IPS-18c (cell line): Measurements from ENCODE around the gene ZDHHC14.

ENCODE experiments used
- H3K4me3 ChIP-seq: 2 replicates; pipeline ENCODE4 v1.7.0; 2013; ENCODE audit warnings: low read depth, mild to moderate bottlenecking, low read length, moderate library complexity; ENCODE audit not compliant: insufficient read depth
- H3K9me3 ChIP-seq: one replicate; pipeline ENCODE4 v1.6.1; 2013; ENCODE audit warnings: mild to moderate bottlenecking, low read length, moderate library complexity; ENCODE audit not compliant: control insufficient read depth, insufficient read depth

The ZDHHC14 gene

GRCh38 chr6:157650261-157650640 lies 269.3 kb downstream of the ZDHHC14 start:
- Histone ChIP-seq H3K4me3 (no peak overlapping the region), H3K9me3 (peaks cover 5% of the 10 kb centered on the region)

GRCh38 chr6:157650801-157651200 lies 269.8 kb downstream of the ZDHHC14 start:
- no peak overlapping the region for H3K4me3 ChIP-seq
- peaks cover 5% of the 10 kb centered on the region for H3K9me3 ChIP-seq

- H3K4me3 ChIP-seq, result no peak overlapping the region
Measured at GRCh38 chr6:157651731-157652490, 270.9 kb downstream of the ZDHHC14 start.

GRCh38 chr6:157652601-157653363 lies 271.8 kb downstream of the ZDHHC14 start:
- Histone ChIP-seq H3K4me3 (no peak overlapping the region), H3K9me3 (peaks cover 2% of the 10 kb centered on the region)

More at GRCh38 chr6:157651731-157652490, 270.9 kb downstream of the ZDHHC14 start:
- peaks cover 2% of the 10 kb centered on the region for H3K9me3 ChIP-seq

GRCh38 chr6:157653521-157653920 lies 272.5 kb downstream of the ZDHHC14 start:
- H3K9me3 ChIP-seq, result peaks cover 2% of the 10 kb centered on the region
- no peak overlapping the region for H3K4me3 ChIP-seq

GRCh38 chr6:157655139-157655538 lies 274.1 kb downstream of the ZDHHC14 start:
- Histone ChIP-seq H3K4me3 (no peak overlapping the region), H3K9me3 (peaks cover 2% of the 10 kb centered on the region)

- no peak overlapping the region for H3K4me3 ChIP-seq
- H3K9me3 ChIP-seq, result peaks cover 4% of the 10 kb centered on the region
Measured at GRCh38 chr6:157656437-157656997, 275.5 kb downstream of the ZDHHC14 start.

GRCh38 chr6:157657754-157658153 lies 276.8 kb downstream of the ZDHHC14 start:
- Histone ChIP-seq H3K4me3 (no peak overlapping the region), H3K9me3 (peaks cover 4% of the 10 kb centered on the region)

- no peak overlapping the region for H3K4me3 ChIP-seq
- peaks cover 4% of the 10 kb centered on the region for H3K9me3 ChIP-seq
Measured at GRCh38 chr6:157658301-157658700, 277.3 kb downstream of the ZDHHC14 start.

GRCh38 chr6:157659536-157660271 lies 278.7 kb downstream of the ZDHHC14 start:
- H3K4me3 ChIP-seq, result no peak overlapping the region
- peaks cover 4% of the 10 kb centered on the region for H3K9me3 ChIP-seq

GRCh38 chr6:157660414-157660813 lies 279.4 kb downstream of the ZDHHC14 start:
- H3K9me3 ChIP-seq, result peaks cover 2% of the 10 kb centered on the region

GRCh38 chr6:157661652-157662051 lies 280.7 kb downstream of the ZDHHC14 start:
- H3K4me3 ChIP-seq, result no peak overlapping the region
- H3K9me3 ChIP-seq, result peaks cover 2% of the 10 kb centered on the region

More at GRCh38 chr6:157660414-157660813, 279.4 kb downstream of the ZDHHC14 start:
- H3K4me3 ChIP-seq, result no peak overlapping the region

- Histone ChIP-seq H3K4me3 (no peak overlapping the region), H3K9me3 (peaks cover 2% of the 10 kb centered on the region)
Measured at GRCh38 chr6:157663261-157663660, 282.3 kb downstream of the ZDHHC14 start.

- H3K4me3 ChIP-seq, result no peak overlapping the region
- H3K9me3 ChIP-seq, result peaks cover 2% of the 10 kb centered on the region
Measured at GRCh38 chr6:157665180-157665579, 284.2 kb downstream of the ZDHHC14 start.

- Histone ChIP-seq H3K9me3 (no peaks in the 10 kb centered on the region), H3K4me3 (no peak overlapping the region)
Measured at GRCh38 chr6:157666729-157667128, 285.7 kb downstream of the ZDHHC14 start.

GRCh38 chr6:157667211-157668008 lies 286.4 kb downstream of the ZDHHC14 start:
- Histone ChIP-seq H3K4me3 (no peak overlapping the region), H3K9me3 (no peaks in the 10 kb centered on the region)

- no peak overlapping the region for H3K4me3 ChIP-seq
- no peaks in the 10 kb centered on the region for H3K9me3 ChIP-seq
Measured at GRCh38 chr6:157668009-157668401, 287.0 kb downstream of the ZDHHC14 start.
